ENCODE results near the gene POLR2H. TPM values are rescaled to one million over a fixed set of nuclear protein-coding genes. Genes with fewer than 3 reads are reported as not detected.

Gene POLR2H
- total and polyA plus RNA-seq, 2 of the 4 experiments (the other 2 are of a cell fraction), result 47.7 to 130 TPM

DNA sequence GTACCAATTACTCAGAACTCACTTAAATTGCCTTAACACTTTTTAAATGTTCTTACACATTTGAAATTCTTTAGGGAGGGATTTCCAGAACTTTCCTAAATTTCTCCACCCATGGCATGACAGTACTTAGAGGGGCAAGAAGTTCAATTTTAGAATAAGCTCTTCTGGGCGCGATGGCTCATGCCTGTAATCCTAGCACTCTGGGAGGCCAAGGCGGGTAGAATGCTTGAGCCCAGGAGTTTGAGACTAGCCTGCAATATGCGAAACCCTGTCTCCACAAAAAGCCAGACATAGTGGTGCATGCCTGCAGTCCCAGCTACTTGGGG lies 13.5 kb upstream of the POLR2H start:
- Histone ChIP-seq H2BK5ac (ENCODE audit: low read depth, low read length, poor library complexity, severe bottlenecking) (no peak overlapping the region), H3K9ac (ENCODE audit: low read depth, low read length) (no peak overlapping the region), H2BK15ac (ENCODE audit: low read depth, low read length) (no peak overlapping the region), H4K5ac (ENCODE audit: low read depth, low read length) (no peak overlapping the region), H3K36me3 (ENCODE audit: control insufficient read depth, insufficient read depth, low read length) (peaks cover 28% of the 10 kb centered on the region), H3K56ac (ENCODE audit: extremely low read depth, insufficient read depth, low read length) (no peak overlapping the region), H3K27me3 (ENCODE audit: control insufficient read depth, insufficient read depth, low read length) (no peaks in the 10 kb centered on the region), H4K20me1 (ENCODE audit: insufficient read depth, low read length) (peaks cover 3% of the 10 kb centered on the region), H3K27ac (ENCODE audit: insufficient read depth, low read length) (no peak overlapping the region), H3K14ac (replicated peaks; ENCODE audit: low read depth, low read length) (no peak overlapping the region), H3K9me1 (ENCODE audit: insufficient read depth, low read length) (peaks cover 3% of the 10 kb centered on the region; the same call in 1 of the 2 replicates), H3K4ac (ENCODE audit: low read depth, low read length) (no peak overlapping the region), H3K18ac (ENCODE audit: low read depth, low read length) (no peak overlapping the region), H2BK20ac (ENCODE audit: low read depth, low read length) (no peak overlapping the region), H2BK120ac (ENCODE audit: low read depth, low read length) (no peak overlapping the region), H3K4me3 (ENCODE audit: insufficient read depth, low read depth, low read length) (no peak overlapping the region), H2AK9ac (replicated peaks; ENCODE audit: low read depth, low read length, poor library complexity) (no peak overlapping the region), H3K23ac (ENCODE audit: low read depth, low read length) (no peak overlapping the region), H3K79me1 (ENCODE audit: low read depth in 1 of 2, low read length in 2 of 2) (0 out of 4 replicates have a peak, but pooled peaks cover 0 to 4% of the 10 kb centered on the region in 2 experiments), H2AK5ac (ENCODE audit: low read depth, low read length) (no peak overlapping the region), H4K8ac (ENCODE audit: low read depth in 2 of 2, low read length in 2 of 2) (no peak overlapping the region), H3K9me3 (ENCODE audit: control insufficient read depth, insufficient read depth, low read length) (no peaks in the 10 kb centered on the region), H2AFZ (replicated peaks; ENCODE audit: low read length, poor library complexity) (no peak overlapping the region), H3K4me2 (ENCODE audit: low read depth, low read length) (no peak overlapping the region), H3K4me1 (ENCODE audit: control insufficient read depth, insufficient read depth, low read length) (peaks cover 14% of the 10 kb centered on the region), H4K91ac (ENCODE audit: insufficient read depth, low read depth, low read length) (no peak overlapping the region)
- DNase-seq, result no peak
- TF ChIP-seq MAZ (IDR thresholded peaks at IDR 0.05; ENCODE audit: borderline replicate concordance, low read depth, low read length) (no peak), RFX5 (IDR thresholded peaks at IDR 0.05; ENCODE audit: low read depth, low read length) (no peak), MXI1 (IDR thresholded peaks at IDR 0.05; ENCODE audit: borderline replicate concordance, low read depth, low read length) (no peak), CEBPB (IDR thresholded peaks at IDR 0.05; ENCODE audit: low read depth, low read length) (no peak), SMC3 (IDR thresholded peaks at IDR 0.05; ENCODE audit: low read depth, low read length) (no peak), NFE2L2 (IDR thresholded peaks at IDR 0.05; ENCODE audit: low read depth, low read length) (no peak), BHLHE40 (IDR thresholded peaks at IDR 0.05; ENCODE audit: low read depth, low read length) (no peak), MAFK (IDR thresholded peaks at IDR 0.05; ENCODE audit: low read depth, low read length) (no peak), POLR2A (IDR thresholded peaks at IDR 0.05; ENCODE audit: low read depth, low read length) (no peak), USF2 (IDR thresholded peaks at IDR 0.05; ENCODE audit: low read depth, low read length) (no peak), RAD21 (IDR thresholded peaks at IDR 0.05; ENCODE audit: low read length) (no peak), RCOR1 (IDR thresholded peaks at IDR 0.05; ENCODE audit: insufficient replicate concordance, low read length) (no peak), FOS (IDR thresholded peaks at IDR 0.05; ENCODE audit: low read depth, low read length) (no peak), CHD1 (IDR thresholded peaks at IDR 0.05; ENCODE audit: low read depth, low read length) (no peak)
- TF ChIP-seq, protein P1, sequence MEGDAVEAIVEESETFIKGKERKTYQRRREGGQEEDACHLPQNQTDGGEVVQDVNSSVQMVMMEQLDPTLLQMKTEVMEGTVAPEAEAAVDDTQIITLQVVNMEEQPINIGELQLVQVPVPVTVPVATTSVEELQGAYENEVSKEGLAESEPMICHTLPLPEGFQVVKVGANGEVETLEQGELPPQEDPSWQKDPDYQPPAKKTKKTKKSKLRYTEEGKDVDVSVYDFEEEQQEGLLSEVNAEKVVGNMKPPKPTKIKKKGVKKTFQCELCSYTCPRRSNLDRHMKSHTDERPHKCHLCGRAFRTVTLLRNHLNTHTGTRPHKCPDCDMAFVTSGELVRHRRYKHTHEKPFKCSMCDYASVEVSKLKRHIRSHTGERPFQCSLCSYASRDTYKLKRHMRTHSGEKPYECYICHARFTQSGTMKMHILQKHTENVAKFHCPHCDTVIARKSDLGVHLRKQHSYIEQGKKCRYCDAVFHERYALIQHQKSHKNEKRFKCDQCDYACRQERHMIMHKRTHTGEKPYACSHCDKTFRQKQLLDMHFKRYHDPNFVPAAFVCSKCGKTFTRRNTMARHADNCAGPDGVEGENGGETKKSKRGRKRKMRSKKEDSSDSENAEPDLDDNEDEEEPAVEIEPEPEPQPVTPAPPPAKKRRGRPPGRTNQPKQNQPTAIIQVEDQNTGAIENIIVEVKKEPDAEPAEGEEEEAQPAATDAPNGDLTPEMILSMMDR (conservative IDR thresholded peaks at IDR 0.05; ENCODE audit: low read depth, low read length), result no peak
- TF ChIP-seq, protein P2, sequence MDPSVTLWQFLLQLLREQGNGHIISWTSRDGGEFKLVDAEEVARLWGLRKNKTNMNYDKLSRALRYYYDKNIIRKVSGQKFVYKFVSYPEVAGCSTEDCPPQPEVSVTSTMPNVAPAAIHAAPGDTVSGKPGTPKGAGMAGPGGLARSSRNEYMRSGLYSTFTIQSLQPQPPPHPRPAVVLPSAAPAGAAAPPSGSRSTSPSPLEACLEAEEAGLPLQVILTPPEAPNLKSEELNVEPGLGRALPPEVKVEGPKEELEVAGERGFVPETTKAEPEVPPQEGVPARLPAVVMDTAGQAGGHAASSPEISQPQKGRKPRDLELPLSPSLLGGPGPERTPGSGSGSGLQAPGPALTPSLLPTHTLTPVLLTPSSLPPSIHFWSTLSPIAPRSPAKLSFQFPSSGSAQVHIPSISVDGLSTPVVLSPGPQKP (IDR thresholded peaks at IDR 0.05; ENCODE audit: borderline replicate concordance, low read depth, low read length), result no peak
- ChIA-PET CTCF (interaction anchor here (0.7 kb wide), 1 partner anchor 133 kb away, joined by 7 read pairs; no protein-coding TSS in a partner anchor), POLR2A (ENCODE audit: unreplicated experiment) (no interaction called here)
- intact Hi-C loops (cut with micrococcal nuclease), result loop anchor here (10.0 kb wide), 1 partner anchor 1427 kb away; no protein-coding TSS in a partner anchor
- no TSS peak for BruUV-seq (replicated peaks)
- in situ Hi-C loops (cut with MboI; ENCODE audit: low sequenced_read_pairs), result no loop called here
- no peak; the same call in 1 of the 2 replicates for ATAC-seq (ENCODE audit: low read depth)
- WGBS, 2 experiments (ENCODE audit: extremely low coverage in 2 of 2, insufficient read length in 1 of 2), result 91% methylated on average over 4 of the region's 4 CpGs; no CpG with 5 or more reads in 1 of the 2 experiments
- dilution Hi-C loops (cut with HindIII; ENCODE audit: low sequenced_read_pairs, unreplicated experiment), result no loop called here

Data from IMR-90 (cell line).